A549 treated with AZD9567 at 1 μM for 4 hours (cell line): ENCODE results near the gene STAMBP. TPM values are rescaled to one million over a fixed set of nuclear protein-coding genes. Genes with fewer than 3 reads are reported as not detected.

Experiments used
- total RNA-seq: library from RNA; stranded (reverse); fragments of 200-300 nt; extraction: Qiagen RNA extraction; gene quantifications from 5 replicates; pipeline ENCODE4 v1.2.3, GENCODE V29; 2022; ENCODE audit not compliant: insufficient read depth

Gene STAMBP
- 48.4 to 51.6 TPM (median 50.8 TPM) in 5 replicates for total RNA-seq

GRCh38 chr2:73828818-73829570, at the start of gene STAMBP:
TSS of gene STAMBP (plus strand) at chr2:73828961. CDS start at chr2:73830857, 1,896 bp downstream.

DNA sequence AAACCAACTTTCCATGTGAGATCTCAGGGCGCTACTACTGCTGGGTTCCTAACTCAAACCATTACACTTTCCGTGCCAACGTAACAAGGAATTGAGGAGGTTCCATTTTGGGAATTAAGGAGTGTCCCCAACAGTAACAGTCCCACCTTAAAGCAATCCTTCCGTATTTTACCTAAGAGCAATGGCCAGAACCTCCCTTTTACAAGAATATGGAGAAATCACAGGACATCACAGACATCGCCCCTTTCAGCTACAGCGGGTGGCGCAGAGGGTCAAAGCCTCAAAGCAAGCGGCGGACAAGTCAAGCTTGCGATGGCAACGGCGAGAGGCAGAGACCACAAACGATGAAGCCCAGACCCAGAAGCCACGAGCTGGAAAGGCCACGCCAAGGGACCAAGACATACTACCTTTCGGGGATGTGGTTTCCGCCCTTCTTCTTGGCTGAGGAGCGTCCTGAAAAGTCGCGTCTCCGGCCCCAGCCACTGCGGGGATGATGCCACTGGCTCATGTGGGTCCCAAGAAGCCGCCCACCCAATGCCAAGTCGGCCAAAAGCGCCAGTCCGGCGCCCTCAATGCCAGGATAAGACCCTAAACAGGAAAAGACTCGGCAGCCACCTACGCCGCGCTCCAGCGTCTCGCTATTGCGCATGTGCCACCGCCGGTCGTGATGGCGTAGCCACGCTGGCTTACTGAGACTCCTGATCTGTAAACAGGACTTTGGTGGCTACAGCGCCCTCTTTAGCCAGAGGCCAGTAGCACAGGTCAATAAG, 49.1 kb upstream of the STAMBP start, which contains the start of gene DUSP11:
DUSP11 (minus strand) TSS at position 637 of the 770 bp plus-strand sequence; CDS start at position 508, 129 bp downstream.

GRCh38 chr2:73783883-73784282, 44.9 kb upstream of the STAMBP start, which contains the start of gene C2orf78:
TSS of gene C2orf78 (plus strand) at chr2:73784183. CDS start at chr2:73784310, 127 bp downstream.

DNA sequence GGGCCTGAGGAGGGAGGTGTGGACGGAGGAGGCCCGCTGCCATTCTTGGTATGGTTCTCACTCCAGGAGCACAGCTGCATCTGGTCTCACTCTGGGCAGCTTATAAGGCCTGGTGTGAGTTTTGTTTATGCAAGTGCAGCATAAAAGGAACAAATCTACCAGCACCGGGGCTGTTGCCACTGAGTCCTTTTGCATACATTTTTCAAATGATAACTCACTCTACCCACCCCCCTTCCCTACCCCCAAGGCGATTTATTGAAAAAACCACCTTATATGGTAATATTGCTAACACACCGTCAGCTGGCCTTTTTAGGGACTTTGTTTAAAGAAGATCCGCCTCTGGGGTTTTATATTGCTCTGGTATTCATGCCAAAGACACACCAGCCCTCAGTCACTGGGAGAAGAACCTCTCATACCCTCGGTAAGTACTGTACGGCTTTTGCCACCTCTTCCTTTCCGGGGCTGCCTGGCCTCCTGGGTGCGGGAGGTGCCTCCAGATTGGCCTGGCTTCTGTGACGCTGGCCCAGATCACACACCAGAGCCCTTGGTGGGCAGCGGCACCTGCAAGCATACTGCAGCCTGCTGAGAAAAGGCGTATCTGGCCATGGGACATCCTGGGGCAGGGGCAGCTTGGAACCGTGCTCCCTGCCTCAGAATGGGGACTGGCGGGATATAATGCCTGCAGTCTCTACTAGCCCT, 64.0 kb downstream of the STAMBP start, which contains the start of gene ACTG2:
ACTG2 (plus strand) TSS at position 378 of the 699 bp plus-strand sequence. CDS start 8,304 bp downstream, outside the sequence.

Other genes starting within 250 kb of the STAMBP start
- not detected in 5 replicates for gene NAT8, start 186.5 kb upstream of the STAMBP start, total RNA-seq
- gene TPRKB, start 91.6 kb upstream of the STAMBP start, total RNA-seq, result 73.7 to 126 TPM (median 81.1 TPM) in 5 replicates
- 37.2 to 54.6 TPM (median 43.0 TPM) in 5 replicates for gene DUSP11, start 48.9 kb upstream of the STAMBP start, total RNA-seq
- 0.02 TPM in 1 of 5 replicates, not detected in the others for gene C2orf78, start 44.8 kb upstream of the STAMBP start, total RNA-seq
- gene ACTG2, start 64.0 kb downstream of the STAMBP start, total RNA-seq, result 0.20 to 0.28 TPM (median 0.24 TPM) in 4 of 5 replicates, not detected in the other
- 146 to 164 TPM (median 155 TPM) in 5 replicates for gene DGUOK, start 97.9 kb downstream of the STAMBP start, total RNA-seq
- 6.6 to 8.1 TPM (median 7.3 TPM) in 5 replicates for gene TET3, start 155.9 kb downstream of the STAMBP start, total RNA-seq